DND-41 (cell line): Measurements from ENCODE around the gene CROCC.
"Not testable (repeated sequence)": the region's sequence is repeated elsewhere in the genome, so short reads cannot be mapped to it uniquely, and the experiment has no call there.

ENCODE experiments used
- CTCF ChIP-seq: IDR thresholded peaks from 2 replicates; pipeline ENCODE4 v1.5.1; 2012; ENCODE audit warnings: borderline replicate concordance, low read length, moderate library complexity, mild to moderate bottlenecking; ENCODE audit not compliant: poor library complexity, severe bottlenecking; ENCODE audit errors: extremely low read depth
- EZH2 ChIP-seq: IDR thresholded peaks from 3 replicates; pipeline ENCODE4 v1.6.1; 2012; ENCODE audit warnings: borderline replicate concordance, low read depth, mild to moderate bottlenecking, moderate library complexity, low read length, inconsistent platforms; ENCODE audit not compliant: severe bottlenecking

- TF ChIP-seq CTCF, EZH2: not testable (repeated sequence)
Observed at GRCh38 chr1:16918936-16919665, 2.6 kb upstream of the CROCC start.
